ENCODE measurements around the gene ENOX2. TPM values are rescaled to one million over a fixed set of nuclear protein-coding genes. Genes with fewer than 3 reads are reported as not detected.
"Not testable (repeated sequence)": the region's sequence is repeated elsewhere in the genome, so short reads cannot be mapped to it uniquely, and the experiment has no call there.

The ENOX2 gene
- total RNA-seq, 1 donor from 2014 or later, result 21.0 TPM

- no peak for DNase-seq (ENCODE audit: low spot score)
Measured at GRCh38 chrX:130828641-130829040, 74.4 kb downstream of the ENOX2 start.

GRCh38 chrX:130827648-130828047, 75.4 kb downstream of the ENOX2 start:
- no peak for DNase-seq (ENCODE audit: low spot score)

GRCh38 chrX:130826249-130826648, 76.8 kb downstream of the ENOX2 start:
- no peak for DNase-seq (ENCODE audit: low spot score)

- no peak for DNase-seq (ENCODE audit: low spot score)
Measured at GRCh38 chrX:130825525-130825924, 77.5 kb downstream of the ENOX2 start.

- not testable (repeated sequence) for DNase-seq (ENCODE audit: low spot score)
Measured at GRCh38 chrX:130819367-130819766, 83.6 kb downstream of the ENOX2 start.

- not testable (repeated sequence) for DNase-seq (ENCODE audit: low spot score)
Measured at GRCh38 chrX:130813932-130814331, 89.1 kb downstream of the ENOX2 start.

- no peak for DNase-seq (ENCODE audit: low spot score)
Measured at GRCh38 chrX:130810561-130810960, 92.4 kb downstream of the ENOX2 start.

- DNase-seq (ENCODE audit: low spot score), result no peak
Measured at GRCh38 chrX:130805903-130806302, 97.1 kb downstream of the ENOX2 start.

- no peak for DNase-seq (ENCODE audit: low spot score)
Measured at GRCh38 chrX:130803537-130803936, 99.5 kb downstream of the ENOX2 start.

GRCh38 chrX:130801901-130802300, 101.1 kb downstream of the ENOX2 start:
- DNase-seq (ENCODE audit: low spot score), result no peak

GRCh38 chrX:130799393-130799792, 103.6 kb downstream of the ENOX2 start:
- DNase-seq (ENCODE audit: low spot score), result no peak

- no peak for DNase-seq (ENCODE audit: low spot score)
Measured at GRCh38 chrX:130793975-130794374, 109.0 kb downstream of the ENOX2 start.

- DNase-seq (ENCODE audit: low spot score), result not testable (repeated sequence)
Measured at GRCh38 chrX:130791870-130792269, 111.1 kb downstream of the ENOX2 start.

GRCh38 chrX:130789793-130790192, 113.2 kb downstream of the ENOX2 start:
- no peak for DNase-seq (ENCODE audit: low spot score)

- DNase-seq (ENCODE audit: low spot score), result no peak
Measured at GRCh38 chrX:130788786-130789581, 114.0 kb downstream of the ENOX2 start.

GRCh38 chrX:130786030-130786429, 117.0 kb downstream of the ENOX2 start:
- no peak for DNase-seq (ENCODE audit: low spot score)

- DNase-seq (ENCODE audit: low spot score), result no peak
Measured at GRCh38 chrX:130778773-130779172, 124.2 kb downstream of the ENOX2 start.

GRCh38 chrX:130775849-130776248, 127.2 kb downstream of the ENOX2 start:
- DNase-seq (ENCODE audit: low spot score), result no peak

GRCh38 chrX:130772776-130773143, 130.2 kb downstream of the ENOX2 start:
- no peak for DNase-seq (ENCODE audit: low spot score)

GRCh38 chrX:130772105-130772775, 130.8 kb downstream of the ENOX2 start:
- DNase-seq (ENCODE audit: low spot score), result no peak

- DNase-seq (ENCODE audit: low spot score), result no peak
Measured at GRCh38 chrX:130771648-130772047, 131.4 kb downstream of the ENOX2 start.

GRCh38 chrX:130771230-130771629, 131.8 kb downstream of the ENOX2 start:
- DNase-seq (ENCODE audit: low spot score), result no peak

GRCh38 chrX:130770615-130771014, 132.4 kb downstream of the ENOX2 start:
- DNase-seq (ENCODE audit: low spot score), result no peak

All from ureter (tissue), 1 donor.